ENCODE data around the gene SCMH1. TPM values are rescaled to one million over a fixed set of nuclear protein-coding genes. Genes with fewer than 3 reads are reported as not detected.
"Not testable (repeated sequence)": the region's sequence is repeated elsewhere in the genome, so short reads cannot be mapped to it uniquely, and the experiment has no call there.

SCMH1 gene
- total RNA-seq, 1 donor from 2014 or later: 9.7 TPM

DNA sequence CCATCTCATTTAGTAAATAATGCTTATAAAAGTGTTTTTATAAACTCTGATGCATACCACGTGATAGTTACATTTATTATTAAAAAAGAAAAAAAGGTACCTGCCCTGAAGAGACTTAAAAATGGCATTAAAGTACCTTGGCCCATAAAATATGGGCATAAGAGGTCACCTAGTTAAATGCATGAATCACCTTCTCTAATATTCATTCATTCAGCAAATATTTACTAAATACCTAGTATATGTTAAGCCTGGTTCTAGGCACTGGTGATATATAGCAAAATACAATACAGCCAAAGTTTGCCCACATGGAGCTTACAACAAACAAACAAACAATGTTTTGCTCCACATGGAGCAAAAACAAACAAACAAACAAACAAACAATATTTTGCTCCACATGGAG is 87.0 kb downstream of the SCMH1 start:
- DNase-seq (ENCODE audit: low read depth in 2 of 2): no peak

DNA sequence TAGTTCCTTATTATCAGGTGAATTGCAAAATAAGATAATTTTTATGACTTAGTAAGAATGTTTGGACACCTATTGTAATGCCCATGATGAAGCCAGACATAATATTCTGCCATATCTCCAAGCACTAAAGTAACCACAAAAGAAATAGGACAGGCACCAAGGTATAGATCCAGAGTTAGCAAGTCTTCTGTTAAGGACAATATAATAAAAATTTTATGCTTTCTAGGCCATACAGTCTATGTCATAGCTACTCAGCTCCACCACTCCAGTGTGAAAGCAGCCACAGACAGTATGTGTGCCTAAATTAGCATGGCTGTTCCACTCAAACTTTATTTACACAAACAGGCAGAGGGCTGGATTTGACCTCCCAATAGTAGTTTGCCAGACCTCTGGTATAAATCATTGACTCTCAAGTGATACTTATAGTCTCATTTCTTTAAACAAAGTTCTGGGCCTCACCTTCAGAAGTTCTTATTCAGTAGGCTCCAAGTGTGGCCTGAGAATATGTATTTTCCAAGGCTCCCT is 88.3 kb downstream of the SCMH1 start:
- no peak for DNase-seq (ENCODE audit: low read depth in 2 of 2)

DNA sequence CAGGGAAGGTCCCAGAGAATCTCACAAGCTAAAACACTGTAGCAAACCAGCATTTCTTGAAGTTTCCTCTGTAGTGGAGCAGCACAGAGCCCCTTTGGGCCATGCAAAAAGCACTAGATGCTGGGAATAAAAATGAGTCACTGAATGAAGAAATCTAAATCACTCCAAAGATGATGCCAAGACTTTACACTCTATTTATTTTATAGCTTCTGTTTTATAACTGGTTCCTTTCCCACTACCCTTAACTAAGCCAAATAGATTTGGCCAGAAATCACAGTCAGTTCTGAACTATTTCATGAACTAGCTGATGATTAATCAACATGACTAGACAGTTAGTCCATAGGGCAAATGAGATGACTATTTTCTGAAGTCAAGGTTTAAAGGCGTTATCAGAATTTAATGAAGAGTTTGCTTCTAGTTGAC is 89.5 kb downstream of the SCMH1 start:
- peak in 1 of 2 donors; percentile 63 for DNase-seq (ENCODE audit: low read depth in 2 of 2)

DNA sequence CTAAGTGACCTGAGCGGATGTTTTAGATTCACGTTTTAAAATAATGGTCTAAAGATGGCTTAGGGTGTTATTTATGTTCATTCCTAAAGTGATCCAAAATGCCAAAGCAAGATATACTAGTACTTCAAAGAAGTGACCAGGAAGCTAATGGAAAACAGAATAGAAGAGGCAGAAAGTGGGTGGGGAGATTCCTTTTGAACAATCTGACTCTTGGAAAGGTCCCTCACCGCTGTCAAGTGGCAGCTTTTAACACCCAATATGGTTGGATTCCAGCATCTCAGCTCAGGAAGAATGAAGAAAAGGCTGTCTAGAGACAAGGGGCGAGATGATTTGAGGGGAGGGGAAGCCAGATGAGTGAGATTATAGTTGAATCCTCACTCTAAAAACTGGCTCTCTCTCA is 90.3 kb downstream of the SCMH1 start:
- DNase-seq (ENCODE audit: low read depth in 2 of 2): no peak

DNA sequence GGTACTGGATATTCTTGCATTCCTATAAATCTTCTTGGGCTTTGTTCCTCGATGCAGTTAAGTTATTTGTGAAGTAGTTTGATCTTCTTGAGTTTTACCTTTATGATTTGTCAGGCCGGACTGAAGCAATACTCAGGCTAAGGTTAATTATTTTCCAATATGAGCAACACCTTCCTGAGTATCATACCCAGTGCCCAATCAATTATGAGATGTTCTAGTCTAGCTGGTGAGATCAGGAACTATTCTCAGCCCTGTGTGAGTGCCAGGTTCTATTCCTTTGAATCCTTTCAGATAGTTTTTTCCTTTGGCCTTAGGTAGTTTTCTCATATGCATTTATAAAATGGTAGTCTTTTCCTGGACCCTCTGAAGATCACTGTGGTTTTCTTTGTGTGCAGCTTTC is 92.5 kb downstream of the SCMH1 start:
- no peak for DNase-seq (ENCODE audit: low read depth in 2 of 2)

DNA sequence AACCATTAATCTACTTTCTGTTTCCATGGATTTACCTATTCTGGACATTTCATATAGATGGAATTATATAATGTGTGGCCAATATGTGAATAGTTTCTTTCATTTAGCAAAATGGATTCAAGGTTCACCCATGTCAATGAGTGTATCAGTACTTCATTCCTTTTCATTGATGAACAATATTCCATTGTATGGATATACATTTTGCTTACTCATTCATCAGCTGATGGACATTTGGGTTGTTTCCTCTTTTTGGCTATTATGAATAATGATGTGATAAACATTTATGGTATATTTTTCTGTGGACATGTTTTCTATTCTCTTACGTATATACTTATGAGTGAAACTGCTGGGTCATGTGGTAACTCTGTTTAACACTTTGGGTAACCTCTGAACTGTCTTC is 97.8 kb downstream of the SCMH1 start:
- DNase-seq (ENCODE audit: low read depth in 2 of 2): no peak

DNA sequence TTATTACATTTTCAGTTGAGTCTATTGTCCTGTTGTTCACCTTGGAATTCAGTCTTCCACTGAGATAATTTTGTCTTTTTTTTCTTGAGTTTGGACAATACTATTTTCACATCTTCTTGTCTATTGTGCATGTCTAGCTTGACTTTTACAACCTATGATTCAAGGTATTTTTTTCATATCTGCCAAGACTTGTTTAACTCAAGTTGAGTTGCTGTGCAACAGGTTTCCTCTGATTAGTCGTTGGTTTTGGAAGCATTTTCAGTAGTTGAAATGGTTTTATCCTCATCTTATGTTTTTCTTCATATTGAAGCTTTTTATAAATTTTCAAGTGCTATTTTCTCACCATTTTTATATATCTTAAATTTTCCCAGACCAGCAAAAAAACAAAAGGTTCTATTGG is 103.6 kb downstream of the SCMH1 start:
- DNase-seq (ENCODE audit: low read depth in 2 of 2): no peak

DNA sequence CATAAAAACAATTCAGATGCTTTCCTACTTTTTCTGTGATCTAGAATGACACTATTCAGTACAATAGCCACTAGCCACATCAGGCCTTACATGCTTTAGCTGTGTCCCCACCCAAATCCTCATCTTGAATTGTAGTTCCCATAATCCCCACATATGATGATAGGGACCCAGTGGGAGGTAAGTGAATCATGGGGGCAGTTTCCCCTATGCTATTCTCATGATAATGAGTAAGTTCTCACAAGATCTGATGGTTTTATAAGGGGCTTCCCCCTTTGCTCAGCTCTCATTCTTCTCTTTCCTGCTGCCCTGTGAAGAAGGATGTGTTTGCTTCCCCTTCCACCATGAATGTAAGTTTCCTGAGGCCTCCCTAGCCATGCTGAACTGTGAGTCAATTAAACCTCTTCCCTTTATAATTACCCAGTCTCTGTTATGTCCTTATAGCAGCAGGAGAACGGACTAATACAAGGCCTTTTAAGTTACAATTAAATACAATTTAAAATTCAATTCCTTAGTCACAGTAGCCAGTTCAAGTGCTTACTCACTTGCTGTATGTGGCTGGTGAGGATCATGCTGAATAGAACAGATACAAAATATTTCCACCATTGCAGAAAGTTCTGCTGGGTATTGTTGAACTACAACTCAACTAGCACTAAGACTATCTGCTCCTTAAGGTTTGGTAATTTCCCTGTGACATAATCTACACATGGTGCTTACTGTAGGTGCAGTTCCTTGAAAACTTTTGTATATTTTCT is 106.7 kb downstream of the SCMH1 start:
- peak in 1 of 2 donors; percentile 36 for DNase-seq (ENCODE audit: low read depth in 2 of 2)

DNA sequence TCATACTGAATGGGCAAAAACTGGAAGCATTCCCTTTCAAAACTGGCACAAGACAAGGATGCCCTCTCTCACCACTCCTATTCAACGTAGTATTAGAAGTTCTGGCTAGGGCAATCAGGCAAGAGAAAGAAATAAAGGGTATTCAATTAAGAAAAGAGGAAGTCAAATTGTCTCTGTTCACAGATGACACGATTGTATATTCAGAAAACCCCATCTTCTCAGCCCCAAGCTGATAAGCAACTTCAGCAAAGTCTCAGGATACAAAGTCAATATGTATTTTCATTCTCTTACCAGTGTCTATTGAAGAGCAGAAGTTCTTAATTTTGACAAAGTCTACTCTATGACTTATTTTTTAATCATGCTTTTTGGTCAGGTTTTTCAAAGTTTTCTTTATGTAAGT is 107.8 kb downstream of the SCMH1 start:
- DNase-seq (ENCODE audit: low read depth in 2 of 2): not testable (repeated sequence)

DNA sequence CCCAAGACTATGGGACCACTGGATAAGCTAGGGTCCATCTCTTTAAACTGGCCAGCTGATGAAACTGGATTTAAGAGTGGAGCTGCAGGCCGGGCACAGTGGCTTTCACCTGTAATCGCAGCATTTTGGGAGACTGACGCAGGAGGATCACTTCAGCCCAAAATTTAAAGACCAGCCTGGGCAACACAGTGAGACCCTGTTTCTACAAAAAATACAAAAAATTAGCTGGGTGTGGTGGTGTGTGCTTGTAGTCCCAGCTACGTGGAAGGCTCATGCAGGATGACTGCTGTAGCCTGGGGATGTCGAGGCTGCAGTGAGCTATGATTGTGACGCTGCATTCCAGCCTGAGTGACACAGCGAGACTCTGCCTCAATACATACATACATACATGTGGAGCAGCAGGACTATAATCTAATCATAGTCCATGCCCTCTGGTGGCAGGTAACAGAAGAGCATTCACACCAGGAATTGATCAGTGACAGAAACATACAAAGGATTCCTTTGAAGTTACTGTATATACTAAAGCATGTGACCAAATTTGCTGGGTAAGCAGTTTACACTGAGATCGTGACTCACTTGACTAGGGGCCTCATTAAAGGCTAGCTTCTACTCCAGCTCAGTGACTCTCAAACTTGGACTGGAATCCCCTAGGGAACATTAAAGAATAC is 119.1 kb downstream of the SCMH1 start:
- DNase-seq (ENCODE audit: low read depth in 2 of 2): peak; percentile 69 to 72

DNA sequence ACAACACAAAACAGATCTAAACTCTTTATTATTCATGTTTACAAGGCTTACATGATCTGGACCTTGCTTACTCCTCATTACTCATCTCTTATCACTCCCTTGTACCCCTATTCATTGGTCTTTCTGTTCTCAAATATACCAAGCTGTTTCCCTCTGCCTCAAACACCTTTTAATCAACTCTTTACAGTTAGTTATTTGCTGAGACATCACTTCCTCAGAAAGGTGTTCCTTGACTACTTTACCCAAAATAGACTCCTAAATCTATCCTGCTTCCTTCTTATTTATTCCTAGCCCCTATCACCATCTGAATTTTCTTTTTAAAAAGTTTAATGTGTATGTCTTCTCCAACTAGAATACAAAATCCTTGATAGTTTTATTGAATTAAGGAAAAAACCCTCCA is 120.0 kb downstream of the SCMH1 start:
- no peak for DNase-seq (ENCODE audit: low read depth in 2 of 2)

DNA sequence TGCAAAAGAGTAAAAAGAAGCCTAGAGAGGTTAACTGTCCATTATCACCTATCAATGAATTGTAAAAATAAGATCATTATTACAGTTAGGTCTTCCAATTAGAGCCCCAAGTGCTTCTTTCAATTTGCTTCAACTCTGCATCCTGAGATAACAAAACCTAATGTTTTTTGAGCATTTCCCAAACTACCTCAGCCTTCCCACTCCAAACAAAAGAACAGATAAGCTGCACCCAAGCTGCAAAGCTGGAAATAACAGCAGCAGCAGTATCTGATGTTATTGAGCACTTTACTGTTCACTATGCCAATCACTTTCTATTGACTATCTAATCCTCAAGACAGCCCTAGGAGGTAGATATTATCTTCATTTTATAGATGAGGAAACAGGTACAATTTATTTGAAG is 123.5 kb downstream of the SCMH1 start:
- DNase-seq (ENCODE audit: low read depth in 2 of 2): no peak

DNA sequence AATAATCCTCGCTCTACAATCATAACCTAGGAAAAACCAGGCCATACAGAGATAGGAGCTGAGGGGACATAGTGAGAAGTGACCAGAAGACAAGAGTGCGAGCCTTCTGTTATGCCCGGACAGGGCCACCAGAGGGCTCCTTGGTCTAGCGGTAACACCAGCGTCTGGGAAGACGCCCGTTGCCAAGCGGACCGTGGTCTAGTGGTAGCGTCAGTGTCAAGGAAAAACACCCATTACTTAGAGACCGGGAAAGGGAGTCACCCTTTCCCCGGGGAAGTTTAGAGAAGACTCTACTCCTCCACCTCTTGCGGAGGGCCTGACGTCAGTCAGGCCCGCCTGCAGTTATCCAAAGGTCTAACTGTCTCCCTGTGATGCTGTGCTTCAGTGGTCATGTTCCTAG is 124.9 kb downstream of the SCMH1 start:
- DNase-seq (ENCODE audit: low read depth in 2 of 2): not testable (repeated sequence)

DNA sequence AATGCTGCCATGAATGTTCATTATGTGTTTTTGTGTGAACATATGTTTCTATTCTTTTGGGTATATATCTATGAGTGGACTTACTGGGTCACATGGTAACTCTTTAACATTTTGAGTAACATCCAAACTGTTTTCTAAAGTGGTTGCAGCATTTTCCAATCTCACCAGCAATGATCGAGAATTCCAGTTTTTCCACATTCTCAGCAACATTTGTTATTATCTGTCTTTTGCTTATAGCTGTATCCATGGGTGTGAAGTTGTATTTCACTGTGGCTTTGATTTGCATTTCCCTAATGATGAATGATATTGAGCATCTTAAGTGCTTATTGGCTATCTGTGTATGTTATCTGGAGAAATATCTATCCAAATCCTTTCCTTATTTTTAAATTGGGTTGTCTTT is 131.4 kb downstream of the SCMH1 start:
- DNase-seq (ENCODE audit: low read depth in 2 of 2): no peak

DNA sequence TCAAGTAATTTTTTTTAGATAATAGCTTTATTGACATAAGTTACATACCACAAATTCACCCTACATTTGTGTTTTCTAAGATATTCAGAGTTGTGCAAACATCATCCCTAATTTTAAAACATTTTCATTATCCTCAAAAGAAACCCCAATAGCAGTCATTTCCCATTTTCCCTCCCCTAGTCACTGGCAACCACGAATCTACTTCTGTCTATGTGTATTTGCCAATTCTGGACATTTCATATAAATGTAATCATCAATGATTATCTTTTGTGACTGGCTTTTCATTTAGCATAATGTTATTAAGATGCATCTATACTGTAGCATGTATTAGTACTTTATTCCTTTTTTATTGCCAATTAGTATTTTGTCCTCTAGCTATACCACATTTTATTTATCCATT is 131.8 kb downstream of the SCMH1 start:
- no peak for DNase-seq (ENCODE audit: low read depth in 2 of 2)

DNA sequence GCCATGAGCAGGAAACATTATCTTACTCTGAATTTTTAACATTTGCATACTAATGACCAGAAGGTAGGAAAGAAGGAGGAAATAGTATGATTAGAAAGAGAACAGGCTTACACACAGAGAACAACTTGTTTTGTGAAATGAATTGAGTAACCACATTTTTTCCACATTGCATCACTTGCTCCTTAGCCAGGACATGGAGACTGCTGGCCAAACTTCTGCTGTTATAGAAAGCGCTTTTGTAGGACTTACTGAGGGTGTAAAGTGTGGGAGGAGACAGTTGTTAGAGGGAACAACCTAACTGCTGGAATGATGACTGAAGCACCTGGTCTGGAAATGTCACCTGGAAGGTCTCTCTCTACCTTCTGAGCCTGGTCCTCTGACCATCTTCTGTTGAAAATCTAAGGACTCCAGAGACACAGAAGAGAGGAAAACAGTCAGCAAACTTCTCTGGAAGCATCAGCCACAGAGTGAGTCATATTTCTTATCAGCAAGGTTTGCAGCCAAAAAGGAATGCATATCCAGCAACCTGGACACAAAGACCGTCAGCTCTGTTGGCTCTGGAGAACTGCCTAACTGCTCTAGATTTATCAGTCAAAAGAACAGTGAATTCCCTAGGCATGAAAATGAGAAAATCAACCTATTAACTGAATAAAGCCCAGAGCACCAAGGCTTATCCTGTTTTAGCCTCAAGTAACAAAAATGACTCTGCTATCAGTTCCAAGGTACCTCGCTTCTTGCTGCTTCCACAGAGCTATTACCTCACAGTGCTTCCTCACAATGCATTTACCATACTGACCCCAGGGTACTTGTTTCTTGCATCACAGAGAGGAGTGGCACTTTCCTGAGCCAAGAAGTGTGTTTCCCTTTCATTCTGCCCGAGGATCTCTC is 132.6 kb downstream of the SCMH1 start:
- peak; percentile 84 to 89 for DNase-seq (ENCODE audit: low read depth in 2 of 2)

DNA sequence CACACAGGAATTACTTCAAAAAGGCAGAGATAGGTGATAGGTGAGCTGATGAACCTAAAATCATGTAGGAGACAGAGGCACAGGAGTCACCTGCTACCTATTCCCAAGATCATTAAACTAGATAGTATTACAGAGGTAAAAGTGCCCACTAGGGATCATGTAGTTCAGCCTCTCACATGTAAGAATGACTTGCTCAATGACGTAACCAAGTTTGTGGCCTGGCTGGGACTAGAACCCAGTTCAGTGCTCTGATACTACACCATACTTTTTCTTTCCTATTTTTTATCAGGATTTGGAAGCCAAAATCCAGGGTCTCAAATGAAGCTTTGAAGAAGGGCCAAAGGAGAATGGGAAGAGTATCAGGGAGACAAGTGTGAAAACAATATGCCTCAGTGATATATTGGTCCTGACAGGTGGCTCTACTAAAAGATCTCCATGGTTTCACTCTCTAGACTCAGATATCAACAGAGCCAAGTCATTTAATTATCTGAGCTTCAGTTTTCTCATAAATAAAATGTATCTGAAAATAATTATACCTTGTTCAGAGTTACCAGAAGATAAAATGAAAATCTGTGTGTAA is 133.3 kb downstream of the SCMH1 start:
- DNase-seq (ENCODE audit: low read depth in 2 of 2): peak; percentile 13 to 49

DNA sequence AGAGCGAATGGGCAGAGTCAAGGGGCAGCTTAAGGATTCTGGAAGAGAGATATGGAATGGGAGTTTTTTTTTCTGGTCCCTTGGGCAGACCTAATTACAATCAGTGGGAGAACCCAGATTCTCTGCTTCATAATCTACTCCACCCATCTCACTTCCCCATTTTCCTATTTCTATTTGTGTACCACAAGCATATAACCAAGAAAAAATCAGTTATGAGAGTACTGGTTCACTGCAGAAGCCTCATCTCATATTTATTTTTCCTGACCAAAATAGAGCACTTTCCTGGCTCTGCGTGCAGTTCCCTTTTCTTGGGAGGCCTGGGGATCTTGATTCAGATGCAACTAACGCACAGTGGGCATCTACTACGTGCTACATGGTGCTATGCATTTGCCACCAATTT is 138.3 kb downstream of the SCMH1 start:
- DNase-seq (ENCODE audit: low read depth in 2 of 2): no peak

DNA sequence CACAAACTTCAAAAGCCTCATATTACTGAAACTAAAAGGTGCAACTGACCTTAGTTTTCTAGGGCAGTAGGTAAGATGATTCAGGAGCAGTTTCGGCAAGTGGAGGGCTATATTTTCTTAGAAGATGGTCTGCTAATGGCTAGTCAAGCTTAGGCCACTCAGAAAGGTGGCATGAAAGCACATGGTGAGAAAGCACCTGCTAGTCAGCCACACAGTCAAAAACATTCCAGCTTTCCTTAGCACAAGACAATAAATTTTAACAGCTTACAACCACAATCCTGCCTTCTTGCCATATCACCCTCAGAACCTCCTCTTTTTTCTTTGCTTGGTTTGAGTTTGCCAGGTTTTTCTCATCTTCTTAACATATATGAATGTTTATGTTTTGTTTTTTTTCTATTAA is 139.5 kb downstream of the SCMH1 start:
- no peak for DNase-seq (ENCODE audit: low read depth in 2 of 2)

DNA sequence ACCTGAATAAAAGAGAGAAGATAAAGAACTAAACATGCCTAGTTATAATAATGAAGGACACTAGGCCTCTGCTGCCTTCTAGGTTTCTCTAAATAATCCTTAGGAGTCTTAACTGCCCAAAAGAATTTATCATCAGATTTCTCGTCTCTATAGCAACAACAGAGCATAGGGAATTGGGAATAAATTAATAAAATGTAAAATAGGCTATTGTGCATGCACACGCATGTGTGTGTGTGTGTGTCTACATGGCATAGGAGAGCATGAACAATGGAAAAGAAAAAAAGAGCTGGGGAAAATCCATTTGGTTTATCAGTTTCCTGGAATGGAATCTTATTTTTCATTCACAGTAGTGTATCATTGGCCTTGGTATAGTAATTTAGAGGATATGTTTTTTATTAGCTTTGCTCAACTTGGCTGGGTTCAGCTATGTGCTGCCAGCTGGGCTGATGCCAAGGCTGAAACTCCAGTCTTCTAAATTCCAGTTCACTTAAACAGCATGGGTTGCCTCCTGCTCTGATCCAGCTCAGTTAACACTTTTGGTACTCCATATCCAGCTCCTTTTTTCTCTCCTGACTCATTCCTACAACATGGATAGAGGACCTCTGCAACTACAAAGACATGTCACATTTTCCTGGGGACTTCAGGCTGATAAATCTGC is 140.0 kb downstream of the SCMH1 start:
- peak; percentile 87 to 97 for DNase-seq (ENCODE audit: low read depth in 2 of 2)

DNA sequence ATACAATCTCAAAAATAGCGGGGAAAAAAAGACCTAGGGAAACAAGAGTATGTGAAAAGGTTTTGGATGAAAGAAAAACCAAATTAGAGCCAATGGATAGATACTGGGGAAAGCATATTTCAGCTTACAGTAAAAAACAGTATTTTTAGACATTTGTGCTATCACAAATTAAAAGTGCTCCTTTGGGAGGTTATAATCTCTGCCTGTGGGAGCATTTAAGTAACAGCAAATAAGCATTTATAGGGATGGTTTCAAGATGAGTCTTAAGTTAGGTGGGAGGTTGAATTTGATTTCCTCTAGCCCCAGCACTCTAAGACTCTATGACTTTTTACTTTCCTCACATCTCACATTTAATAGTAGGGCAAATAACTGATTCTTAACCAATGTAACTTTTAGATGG is 141.0 kb downstream of the SCMH1 start:
- DNase-seq (ENCODE audit: low read depth in 2 of 2): no peak

All from lung microvascular endothelial cell (primary cell).